ENCODE data around the gene BIVM.

DNA sequence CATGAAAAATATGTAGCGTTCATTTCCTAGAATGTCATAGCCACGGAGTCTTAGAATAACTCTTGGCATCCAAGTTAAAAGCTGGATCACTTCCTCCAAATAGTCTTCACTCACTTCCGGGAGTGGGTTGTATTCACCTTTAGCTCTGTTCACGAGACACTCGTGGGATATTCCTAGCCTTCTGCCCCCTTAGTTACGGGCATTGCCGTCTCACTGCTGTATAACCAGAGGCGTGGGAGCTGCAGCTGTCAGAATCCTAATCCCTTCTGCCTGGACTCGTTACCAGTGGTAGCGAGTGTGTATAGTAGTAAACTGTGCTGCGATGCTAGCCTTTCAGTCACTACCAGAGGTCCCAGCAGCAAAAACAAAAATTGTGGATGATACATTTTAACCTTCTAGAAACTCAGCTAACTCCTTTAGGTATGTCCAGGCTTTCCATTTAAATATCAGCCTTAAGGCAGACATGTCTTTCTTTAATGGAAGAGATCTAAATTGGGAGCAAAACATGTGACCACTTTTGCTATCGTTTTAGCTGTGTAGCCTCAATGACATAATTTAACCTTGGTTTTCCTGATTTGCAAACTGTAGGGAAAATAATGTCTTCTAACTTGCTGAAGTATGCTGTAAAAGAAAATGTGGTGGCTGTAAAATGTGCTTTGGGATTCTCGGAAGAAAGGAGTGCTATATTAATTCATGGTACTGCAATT lies 81.0 kb downstream of the BIVM start:
- TF ChIP-seq, protein P1, sequence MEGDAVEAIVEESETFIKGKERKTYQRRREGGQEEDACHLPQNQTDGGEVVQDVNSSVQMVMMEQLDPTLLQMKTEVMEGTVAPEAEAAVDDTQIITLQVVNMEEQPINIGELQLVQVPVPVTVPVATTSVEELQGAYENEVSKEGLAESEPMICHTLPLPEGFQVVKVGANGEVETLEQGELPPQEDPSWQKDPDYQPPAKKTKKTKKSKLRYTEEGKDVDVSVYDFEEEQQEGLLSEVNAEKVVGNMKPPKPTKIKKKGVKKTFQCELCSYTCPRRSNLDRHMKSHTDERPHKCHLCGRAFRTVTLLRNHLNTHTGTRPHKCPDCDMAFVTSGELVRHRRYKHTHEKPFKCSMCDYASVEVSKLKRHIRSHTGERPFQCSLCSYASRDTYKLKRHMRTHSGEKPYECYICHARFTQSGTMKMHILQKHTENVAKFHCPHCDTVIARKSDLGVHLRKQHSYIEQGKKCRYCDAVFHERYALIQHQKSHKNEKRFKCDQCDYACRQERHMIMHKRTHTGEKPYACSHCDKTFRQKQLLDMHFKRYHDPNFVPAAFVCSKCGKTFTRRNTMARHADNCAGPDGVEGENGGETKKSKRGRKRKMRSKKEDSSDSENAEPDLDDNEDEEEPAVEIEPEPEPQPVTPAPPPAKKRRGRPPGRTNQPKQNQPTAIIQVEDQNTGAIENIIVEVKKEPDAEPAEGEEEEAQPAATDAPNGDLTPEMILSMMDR (conservative IDR thresholded peaks at IDR 0.05): no peak
- no peak for TF ChIP-seq ZFX (IDR thresholded peaks at IDR 0.05)
